Omental fat pad (tissue), 4 donors: ENCODE results near the gene ZNF608. TPM values are rescaled to one million over a fixed set of nuclear protein-coding genes. Genes with fewer than 3 reads are reported as not detected.

Experiments
- ATAC-seq: fragments of 150-250 bp; one replicate; pipeline ENCODE4 v1.9.1; 2016; ENCODE audit warnings: mild to moderate bottlenecking, moderate library complexity; ENCODE audit not compliant: low FRiP score
- DNase-seq: peaks from one replicate; pipeline ENCODE4 v3.0.0-alpha.2; 2019; ENCODE audit warnings: low spot score
- CTCF ChIP-seq, 3 donors: fragments of 450-650 bp; IDR thresholded peaks; one replicate each; pipeline ENCODE4 v1.5.1; 2016 to 2017; ENCODE audit warnings: antibody characterized with exemption in 3 of 3, mild to moderate bottlenecking in 3 of 3, moderate library complexity in 2 of 3
- total RNA-seq, 4 donors: library from RNA; depleted of rRNA; stranded (reverse); fragments of >200 nt; gene quantifications; one replicate each; pipeline ENCODE4 v1.1.0, GENCODE V29; 2016

The ZNF608 gene
- total RNA-seq, 4 donors from 2014 or later = 14.8 to 26.2 (median 20.8) TPM

- ATAC-seq (no peak), DNase-seq (no peak)
- no peak for TF ChIP-seq CTCF (IDR thresholded peaks at IDR 0.05)
Measured at GRCh38 chr5:124716169-124716568, 30.3 kb downstream of the ZNF608 start.

- TF ChIP-seq CTCF (IDR thresholded peaks at IDR 0.05) = no peak
- no peak for ATAC-seq
- DNase-seq = no peak
Measured at GRCh38 chr5:124714910-124715309, 31.5 kb downstream of the ZNF608 start.

- ATAC-seq (no peak), DNase-seq (no peak)
- TF ChIP-seq CTCF (IDR thresholded peaks at IDR 0.05) = no peak
Measured at GRCh38 chr5:124713595-124713994, 32.8 kb downstream of the ZNF608 start.

GRCh38 chr5:124712731-124713305 is 33.6 kb downstream of the ZNF608 start:
- TF ChIP-seq CTCF (IDR thresholded peaks at IDR 0.05) = no peak
- ATAC-seq (no peak), DNase-seq (no peak)

- DNase-seq (no peak), ATAC-seq (no peak)
- no peak for TF ChIP-seq CTCF (IDR thresholded peaks at IDR 0.05)
Measured at GRCh38 chr5:124708086-124708485, 38.4 kb downstream of the ZNF608 start.

- DNase-seq = no peak
- no peak for TF ChIP-seq CTCF (IDR thresholded peaks at IDR 0.05)
- ATAC-seq = no peak
Measured at GRCh38 chr5:124707520-124707919, 38.9 kb downstream of the ZNF608 start.

GRCh38 chr5:124706729-124707361 is 39.6 kb downstream of the ZNF608 start:
- TF ChIP-seq CTCF (IDR thresholded peaks at IDR 0.05) = no peak
- ATAC-seq = no peak
- DNase-seq = no peak
